ENCODE data around the gene DYSF.

Gene DYSF

DNA sequence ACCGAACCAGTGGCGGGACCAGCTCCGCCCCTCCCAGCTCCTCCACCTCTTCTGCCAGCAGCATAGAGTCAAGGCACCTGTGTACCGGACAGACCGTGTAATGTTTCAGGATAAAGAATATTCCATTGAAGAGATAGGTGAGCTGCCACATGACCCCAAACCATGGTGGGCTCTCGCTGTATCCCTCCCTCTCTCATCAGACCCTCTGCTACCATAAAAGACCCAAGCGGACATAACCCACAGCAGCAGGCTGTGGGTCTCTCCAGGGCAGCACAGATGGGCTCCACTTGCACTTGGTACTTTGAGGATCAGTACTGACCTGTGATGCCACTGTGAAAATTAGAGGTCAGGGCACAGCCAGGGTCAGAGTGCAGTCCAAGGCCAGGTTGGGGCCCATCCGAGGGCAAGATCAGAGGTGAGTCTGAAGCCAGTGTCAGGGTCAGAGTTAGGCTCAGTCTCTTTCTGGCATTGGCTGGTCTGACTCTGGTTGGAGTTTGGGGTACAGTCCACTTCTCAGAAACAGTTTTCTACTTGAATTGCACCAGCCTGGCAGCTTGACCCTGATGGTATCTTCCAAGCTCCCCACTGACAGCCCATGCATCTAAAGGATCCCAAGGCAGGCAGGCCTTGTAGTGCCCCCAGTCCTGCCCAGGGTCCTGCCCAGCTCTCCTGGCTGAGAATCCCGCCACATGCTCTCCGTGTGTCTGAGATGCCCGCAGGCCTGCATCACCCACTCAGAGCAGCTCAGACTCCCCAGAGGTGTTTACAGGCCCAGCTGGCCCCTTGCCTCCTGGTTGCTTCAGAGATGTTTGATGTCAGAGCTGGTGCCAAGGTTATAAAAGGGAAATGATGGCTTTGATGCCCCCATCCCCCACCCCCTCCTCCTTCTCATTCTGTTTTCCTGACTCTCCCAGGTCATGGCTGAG is 212.1 kb downstream of the DYSF start:
- no peak for DNase-seq

GRCh38 chr2:71666094-71666474 is 212.7 kb downstream of the DYSF start:
- no peak for DNase-seq

DNA sequence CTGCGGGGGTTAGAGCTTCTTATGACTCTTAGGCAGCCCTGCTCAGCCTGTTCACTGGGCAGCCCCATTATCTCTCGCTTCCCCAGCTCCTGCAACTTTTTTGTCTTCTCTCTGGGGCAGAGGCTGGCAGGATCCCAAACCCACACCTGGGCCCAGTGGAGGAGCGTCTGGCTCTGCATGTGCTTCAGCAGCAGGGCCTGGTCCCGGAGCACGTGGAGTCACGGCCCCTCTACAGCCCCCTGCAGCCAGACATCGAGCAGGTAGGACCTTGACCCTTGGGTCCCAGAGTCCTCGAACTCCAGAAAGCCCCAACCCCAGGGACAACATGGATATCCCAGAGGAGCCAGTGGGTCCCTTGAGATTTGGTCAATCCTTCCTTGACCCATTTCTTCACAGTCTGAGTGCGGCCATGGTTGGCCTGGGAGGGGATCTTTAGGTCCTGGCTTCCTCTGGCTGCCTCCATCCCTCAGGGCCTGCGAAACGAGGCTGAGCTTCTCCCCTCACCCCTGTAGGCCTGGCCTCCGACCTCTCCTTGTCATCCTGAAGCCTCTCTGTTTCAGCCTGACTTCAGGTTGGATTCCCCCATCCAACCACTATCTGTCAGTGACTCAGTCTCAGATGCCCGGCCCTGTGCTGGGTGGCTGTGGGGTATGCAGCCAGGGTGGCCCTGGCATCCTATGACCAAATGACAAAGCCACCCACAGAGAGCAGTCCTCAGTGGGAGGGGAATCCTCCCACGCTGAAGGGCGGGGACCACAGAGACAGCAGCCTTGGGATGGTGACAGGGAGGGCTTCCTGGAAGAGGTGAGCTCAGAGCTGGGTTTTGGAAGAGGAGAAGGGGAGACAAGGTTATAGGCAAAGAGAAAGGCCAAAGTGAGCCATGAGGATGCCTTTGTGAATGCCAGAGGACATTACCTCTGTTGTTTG is 214.2 kb downstream of the DYSF start:
- no peak for DNase-seq

GRCh38 chr2:71668326-71669057 is 215.1 kb downstream of the DYSF start:
- no peak for DNase-seq

- no peak for DNase-seq
Measured at GRCh38 chr2:71669058-71669456, 215.7 kb downstream of the DYSF start.

- DNase-seq, result no peak
Measured at GRCh38 chr2:71669628-71670429, 216.5 kb downstream of the DYSF start.

GRCh38 chr2:71670430-71670795 is 217.1 kb downstream of the DYSF start:
- DNase-seq, result no peak

GRCh38 chr2:71671203-71671854 is 218.0 kb downstream of the DYSF start:
- DNase-seq, result no peak

DNA sequence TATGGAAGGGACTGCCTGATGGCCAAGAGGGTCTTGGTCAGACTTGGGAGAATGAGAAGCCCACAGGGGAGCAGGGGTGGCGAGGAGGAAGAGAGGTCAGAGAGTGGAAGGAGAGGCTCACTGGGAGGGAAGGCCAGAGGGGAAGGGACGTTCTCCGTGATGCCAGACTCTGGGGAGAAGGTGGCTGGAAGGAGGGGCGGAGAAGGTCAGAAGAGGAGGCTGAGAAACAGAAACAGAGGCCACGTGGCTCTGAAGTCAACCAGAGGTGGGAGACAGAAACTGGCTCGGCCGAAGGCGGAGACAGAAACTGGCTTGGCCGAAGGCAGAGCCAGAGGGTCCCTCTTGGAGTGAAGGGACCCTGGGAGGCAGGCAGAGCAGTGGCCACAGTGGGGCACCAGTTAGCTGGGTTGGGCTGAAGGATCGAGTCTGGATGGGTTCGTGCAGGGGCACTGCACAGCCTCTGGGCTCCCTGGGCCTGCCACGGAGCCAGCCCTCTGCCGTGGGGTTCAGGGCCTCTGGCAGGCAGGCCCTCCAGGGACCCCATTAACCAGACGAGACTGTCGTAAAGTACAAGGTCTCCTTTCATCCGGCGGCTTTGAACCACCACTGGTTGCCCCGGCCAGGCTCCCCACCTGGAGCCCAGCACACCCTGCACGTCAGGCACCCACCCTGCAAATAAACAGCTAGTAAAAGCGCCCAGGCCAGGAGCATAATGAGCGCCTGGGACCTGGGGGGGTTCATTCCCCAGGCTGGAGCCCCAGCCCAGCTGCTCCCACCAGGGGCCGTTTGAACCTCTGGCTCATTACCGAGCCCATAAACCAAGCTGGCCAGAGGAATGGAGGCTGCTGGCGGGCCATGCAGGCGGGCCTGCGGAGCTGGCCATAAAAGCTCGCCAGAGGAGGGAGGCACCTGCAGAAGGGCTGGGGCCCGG is 218.8 kb downstream of the DYSF start:
- no peak for DNase-seq

- DNase-seq, result no peak
Measured at GRCh38 chr2:71672826-71673795, 219.8 kb downstream of the DYSF start.

- DNase-seq, result no peak
Measured at GRCh38 chr2:71674158-71674851, 220.9 kb downstream of the DYSF start.

GRCh38 chr2:71675296-71675695 is 221.9 kb downstream of the DYSF start:
- no peak for DNase-seq

DNA sequence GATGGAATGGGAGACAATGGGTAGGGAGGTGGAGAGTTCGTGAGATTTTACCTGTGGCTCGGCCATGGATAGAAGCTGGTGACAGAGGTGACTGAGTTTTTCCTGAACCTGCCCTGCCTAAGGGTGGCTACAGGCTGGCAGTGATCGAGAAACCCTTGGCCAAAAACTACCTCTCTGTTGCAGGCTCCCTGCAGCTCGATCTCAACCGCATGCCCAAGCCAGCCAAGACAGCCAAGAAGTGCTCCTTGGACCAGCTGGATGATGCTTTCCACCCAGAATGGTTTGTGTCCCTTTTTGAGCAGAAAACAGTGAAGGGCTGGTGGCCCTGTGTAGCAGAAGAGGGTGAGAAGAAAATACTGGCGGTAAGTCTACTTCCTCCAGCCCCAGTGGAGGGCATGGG is 225.5 kb downstream of the DYSF start:
- DNase-seq, result no peak

GRCh38 chr2:71679491-71679890 is 226.1 kb downstream of the DYSF start:
- DNase-seq, result no peak

DNA sequence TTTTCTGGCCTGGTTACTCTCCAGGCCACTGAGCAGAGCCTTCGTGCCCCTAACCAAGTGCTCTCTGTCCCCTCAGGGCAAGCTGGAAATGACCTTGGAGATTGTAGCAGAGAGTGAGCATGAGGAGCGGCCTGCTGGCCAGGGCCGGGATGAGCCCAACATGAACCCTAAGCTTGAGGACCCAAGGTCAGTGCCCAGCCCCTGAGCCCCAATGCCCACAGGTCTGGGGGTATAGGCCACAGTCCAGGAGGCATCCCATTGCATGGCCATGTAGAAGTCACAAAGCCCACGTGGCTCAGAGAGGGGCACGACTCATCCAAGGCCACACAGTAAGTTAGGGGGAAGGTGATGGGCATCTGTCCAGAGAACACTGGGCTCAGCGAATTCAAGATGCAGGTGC is 227.6 kb downstream of the DYSF start:
- DNase-seq, result no peak

DNA sequence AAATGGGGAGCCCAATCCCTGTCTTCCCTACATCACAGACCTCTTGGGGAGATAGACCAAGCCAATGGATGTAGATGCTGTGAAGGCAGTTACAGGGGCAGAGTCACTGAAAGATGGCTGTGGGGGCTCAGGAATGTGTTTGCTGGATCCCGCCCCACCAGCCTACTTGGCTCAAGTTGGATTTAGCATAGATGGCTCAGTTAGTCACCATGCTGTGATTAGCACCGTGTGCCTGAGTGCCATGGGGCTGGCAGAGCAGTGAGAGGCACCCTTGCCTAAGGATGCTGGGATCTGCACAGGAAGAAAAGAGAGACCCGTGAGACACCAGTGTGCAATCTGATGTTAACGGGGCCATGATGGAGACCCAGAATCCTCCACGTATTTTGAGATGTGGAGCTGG is 228.3 kb downstream of the DYSF start:
- no peak for DNase-seq

DNA sequence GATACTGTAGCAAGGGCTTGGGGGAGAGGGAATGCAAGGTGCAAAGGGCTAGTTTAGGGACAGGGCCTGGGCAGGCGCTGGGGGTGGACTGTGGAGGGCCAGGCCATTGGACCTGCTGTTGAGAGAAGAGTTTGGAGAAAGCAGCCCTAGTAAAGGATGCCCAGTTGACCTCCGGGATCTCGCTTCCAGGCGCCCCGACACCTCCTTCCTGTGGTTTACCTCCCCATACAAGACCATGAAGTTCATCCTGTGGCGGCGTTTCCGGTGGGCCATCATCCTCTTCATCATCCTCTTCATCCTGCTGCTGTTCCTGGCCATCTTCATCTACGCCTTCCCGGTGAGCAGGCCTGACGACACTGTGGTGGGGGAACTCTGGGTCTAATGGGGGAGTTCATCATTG is 229.0 kb downstream of the DYSF start:
- no peak for DNase-seq

DNA sequence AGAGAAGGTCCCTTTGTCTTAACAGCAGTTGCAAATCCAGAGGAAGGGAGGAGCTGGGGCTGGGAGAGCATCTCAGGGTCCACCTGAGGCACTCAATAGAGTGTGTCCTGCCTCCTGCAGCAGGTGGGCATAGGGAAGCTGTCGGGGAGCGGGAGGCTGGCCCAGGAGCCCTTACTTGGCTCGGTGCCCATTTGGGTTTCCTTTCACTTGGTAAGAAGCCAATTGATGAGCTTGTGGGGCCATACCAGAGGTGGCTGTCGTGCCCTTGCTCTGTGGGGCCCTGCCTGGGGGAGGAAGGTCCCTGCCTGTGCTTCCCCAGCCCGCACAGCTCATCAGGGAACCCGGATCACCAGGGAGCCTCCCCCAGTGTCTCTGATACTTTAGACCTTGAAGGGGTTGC is 229.7 kb downstream of the DYSF start:
- no peak for DNase-seq

DNA sequence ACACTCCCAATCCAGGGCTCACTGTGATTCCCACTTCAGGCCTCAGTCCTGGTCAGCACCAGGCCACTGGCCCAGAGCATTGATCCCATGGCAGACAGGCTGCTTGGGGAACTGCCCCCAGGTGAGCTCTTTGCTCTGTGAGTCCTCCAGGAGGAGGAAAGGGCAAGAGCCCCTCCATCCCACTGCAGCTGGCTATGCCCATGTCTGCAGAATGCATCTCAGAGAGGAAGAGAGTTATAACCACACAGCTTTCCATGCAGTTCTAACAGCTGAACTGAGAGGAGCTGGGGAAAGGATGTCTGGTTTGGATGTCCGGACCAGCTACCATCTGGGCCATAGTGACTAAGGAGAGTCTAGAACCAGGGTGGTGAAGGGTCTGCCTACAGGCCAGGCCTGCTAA is 230.3 kb downstream of the DYSF start:
- no peak for DNase-seq

All from activated effector memory CD4-positive, alpha-beta T cell treated with Interleukin-2 at 50 U/mL for 16 hours (primary cell).